Smooth muscle cell of the pulmonary artery (primary cell): ENCODE results near the gene KCNC2. TPM values are rescaled to one million over a fixed set of nuclear protein-coding genes. Genes with fewer than 3 reads are reported as not detected.

Experiments used
- total RNA-seq: library from RNA; depleted of rRNA; stranded (reverse); fragments of >200 nt; gene quantifications from 2 replicates; pipeline ENCODE4 v1.2.3, GENCODE V29; 2014

The KCNC2 gene
- not detected in 2 replicates for total RNA-seq

GRCh38 chr12:75209812-75210138 is at the start of gene KCNC2:
Gene KCNC2 (minus strand): TSS chr12:75209839.

Other genes with a start within 250 kb of the KCNC2 start
- 7.4 and 10.4 TPM in 2 replicates for gene CAPS2, start 120.5 kb upstream of the KCNC2 start, total RNA-seq
- gene GLIPR1L1, start 124.8 kb upstream of the KCNC2 start, total RNA-seq: not detected in 2 replicates
- 0.46 and 1.7 TPM in 2 replicates for gene GLIPR1L2, start 181.2 kb upstream of the KCNC2 start, total RNA-seq